Stimulated activated CD8-positive, alpha-beta memory T cell treated with anti-CD3 and anti-CD28 coated beads, Interleukin-7, amount 100 ng/mL, for 48 hours (primary cell): ENCODE measurements around the gene TNFRSF8.

ENCODE experiments used
- DNase-seq, 2 donors: peaks; one replicate each; pipeline ENCODE4 v3.0.0-alpha.2; 2020; ENCODE audit warnings: low read depth in 1 of 2; ENCODE audit errors: extremely low read depth in 1 of 2

Gene TNFRSF8

DNA sequence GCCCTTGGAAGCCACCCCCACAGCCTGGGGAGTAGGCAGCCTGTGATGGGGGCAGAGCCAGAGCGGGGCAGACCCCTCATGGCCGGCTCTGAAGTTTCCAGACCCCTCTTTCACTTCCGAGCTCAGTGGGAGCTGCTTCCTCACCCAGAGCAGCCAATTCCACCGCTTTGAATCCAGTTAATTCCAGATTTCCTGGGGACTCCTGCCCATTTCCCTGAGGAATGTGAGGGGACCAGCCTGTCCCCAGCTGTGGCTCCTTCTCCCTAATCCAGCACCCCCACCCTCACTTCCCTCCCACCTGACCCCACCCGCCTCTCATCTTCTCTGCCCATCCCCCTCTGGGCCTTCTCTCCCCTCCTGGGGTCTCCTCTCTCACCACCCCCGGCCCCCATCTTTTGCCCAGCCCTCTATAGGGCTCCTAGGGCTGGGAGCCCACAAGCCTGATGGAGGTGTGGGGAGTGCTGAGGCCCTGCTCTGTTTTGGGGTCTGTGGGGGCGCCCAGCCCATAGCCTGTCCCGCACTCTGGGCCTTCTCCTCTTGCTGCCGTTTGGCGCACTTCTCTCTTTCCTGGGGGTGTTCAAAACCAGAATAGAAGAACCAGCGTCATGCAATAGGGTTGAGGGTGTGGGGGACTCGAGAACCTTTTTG lies 77.5 kb downstream of the TNFRSF8 start:
- no peak for DNase-seq

DNA sequence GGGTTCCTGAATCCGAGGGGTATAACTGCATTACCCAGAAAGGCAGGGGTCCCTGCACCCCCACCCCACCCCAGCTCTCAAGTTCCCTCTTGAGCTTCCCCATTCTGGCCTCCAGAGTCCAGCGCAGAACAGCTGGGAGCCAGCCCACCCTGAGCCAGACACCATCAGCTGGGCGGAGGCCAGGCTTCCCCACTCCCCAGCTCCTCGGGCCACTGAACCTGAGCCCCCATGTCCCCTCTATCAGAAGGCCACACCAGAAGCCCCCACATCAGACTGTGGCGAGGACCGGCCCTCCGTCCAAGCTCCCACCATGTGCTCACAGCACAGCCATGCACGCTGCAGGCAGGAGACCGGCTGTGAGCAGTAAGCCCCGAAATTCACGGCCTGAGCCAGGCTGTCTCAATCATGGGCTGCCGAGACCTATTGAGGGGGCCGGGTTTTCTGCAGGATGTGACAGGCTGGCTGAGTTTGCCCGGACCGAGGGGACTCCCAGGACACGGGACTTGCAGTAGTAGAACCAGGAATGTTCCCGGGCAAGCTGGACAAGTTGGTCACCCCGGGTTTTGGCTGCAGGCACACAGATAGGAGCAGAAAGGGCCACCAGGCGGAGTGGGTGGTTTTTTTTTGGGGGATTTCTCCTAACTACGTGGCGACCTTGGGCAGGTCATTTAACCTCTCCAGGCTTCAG lies 78.2 kb downstream of the TNFRSF8 start:
- DNase-seq: no peak

DNA sequence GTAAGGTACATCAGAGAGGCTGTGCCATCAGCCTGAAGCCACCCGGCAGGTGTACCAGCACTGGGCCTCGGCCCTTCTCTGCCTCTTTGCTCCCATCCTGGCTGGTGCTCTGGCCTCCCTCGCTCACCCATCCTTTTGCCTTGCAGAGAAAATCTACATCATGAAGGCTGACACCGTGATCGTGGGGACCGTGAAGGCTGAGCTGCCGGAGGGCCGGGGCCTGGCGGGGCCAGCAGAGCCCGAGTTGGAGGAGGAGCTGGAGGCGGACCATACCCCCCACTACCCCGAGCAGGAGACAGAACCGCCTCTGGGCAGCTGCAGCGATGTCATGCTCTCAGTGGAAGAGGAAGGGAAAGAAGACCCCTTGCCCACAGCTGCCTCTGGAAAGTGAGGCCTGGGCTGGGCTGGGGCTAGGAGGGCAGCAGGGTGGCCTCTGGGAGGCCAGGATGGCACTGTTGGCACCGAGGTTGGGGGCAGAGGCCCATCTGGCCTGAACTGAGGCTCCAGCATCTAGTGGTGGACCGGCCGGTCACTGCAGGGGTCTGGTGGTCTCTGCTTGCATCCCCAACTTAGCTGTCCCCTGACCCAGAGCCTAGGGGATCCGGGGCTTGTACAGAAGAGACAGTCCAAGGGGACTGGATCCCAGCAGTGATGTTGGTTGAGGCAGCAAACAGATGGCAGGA lies 79.2 kb downstream of the TNFRSF8 start:
- DNase-seq: no peak

DNA sequence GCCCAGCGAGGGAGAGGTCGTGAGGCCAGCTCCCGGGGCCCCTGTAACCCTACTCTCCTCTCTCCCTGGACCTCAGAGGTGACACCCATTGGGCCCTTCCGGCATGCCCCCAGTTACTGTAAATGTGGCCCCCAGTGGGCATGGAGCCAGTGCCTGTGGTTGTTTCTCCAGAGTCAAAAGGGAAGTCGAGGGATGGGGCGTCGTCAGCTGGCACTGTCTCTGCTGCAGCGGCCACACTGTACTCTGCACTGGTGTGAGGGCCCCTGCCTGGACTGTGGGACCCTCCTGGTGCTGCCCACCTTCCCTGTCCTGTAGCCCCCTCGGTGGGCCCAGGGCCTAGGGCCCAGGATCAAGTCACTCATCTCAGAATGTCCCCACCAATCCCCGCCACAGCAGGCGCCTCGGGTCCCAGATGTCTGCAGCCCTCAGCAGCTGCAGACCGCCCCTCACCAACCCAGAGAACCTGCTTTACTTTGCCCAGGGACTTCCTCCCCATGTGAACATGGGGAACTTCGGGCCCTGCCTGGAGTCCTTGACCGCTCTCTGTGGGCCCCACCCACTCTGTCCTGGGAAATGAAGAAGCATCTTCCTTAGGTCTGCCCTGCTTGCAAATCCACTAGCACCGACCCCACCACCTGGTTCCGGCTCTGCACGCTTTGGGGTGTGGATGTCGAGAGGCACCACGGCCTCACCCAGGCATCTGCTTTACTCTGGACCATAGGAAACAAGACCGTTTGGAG lies 80.0 kb downstream of the TNFRSF8 start:
- DNase-seq: no peak

DNA sequence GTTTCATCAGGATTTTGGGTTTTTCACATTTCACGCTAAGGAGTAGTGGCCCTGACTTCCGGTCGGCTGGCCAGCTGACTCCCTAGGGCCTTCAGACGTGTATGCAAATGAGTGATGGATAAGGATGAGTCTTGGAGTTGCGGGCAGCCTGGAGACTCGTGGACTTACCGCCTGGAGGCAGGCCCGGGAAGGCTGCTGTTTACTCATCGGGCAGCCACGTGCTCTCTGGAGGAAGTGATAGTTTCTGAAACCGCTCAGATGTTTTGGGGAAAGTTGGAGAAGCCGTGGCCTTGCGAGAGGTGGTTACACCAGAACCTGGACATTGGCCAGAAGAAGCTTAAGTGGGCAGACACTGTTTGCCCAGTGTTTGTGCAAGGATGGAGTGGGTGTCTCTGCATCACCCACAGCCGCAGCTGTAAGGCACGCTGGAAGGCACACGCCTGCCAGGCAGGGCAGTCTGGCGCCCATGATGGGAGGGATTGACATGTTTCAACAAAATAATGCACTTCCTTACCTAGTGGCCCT lies 80.6 kb downstream of the TNFRSF8 start:
- DNase-seq: no peak

DNA sequence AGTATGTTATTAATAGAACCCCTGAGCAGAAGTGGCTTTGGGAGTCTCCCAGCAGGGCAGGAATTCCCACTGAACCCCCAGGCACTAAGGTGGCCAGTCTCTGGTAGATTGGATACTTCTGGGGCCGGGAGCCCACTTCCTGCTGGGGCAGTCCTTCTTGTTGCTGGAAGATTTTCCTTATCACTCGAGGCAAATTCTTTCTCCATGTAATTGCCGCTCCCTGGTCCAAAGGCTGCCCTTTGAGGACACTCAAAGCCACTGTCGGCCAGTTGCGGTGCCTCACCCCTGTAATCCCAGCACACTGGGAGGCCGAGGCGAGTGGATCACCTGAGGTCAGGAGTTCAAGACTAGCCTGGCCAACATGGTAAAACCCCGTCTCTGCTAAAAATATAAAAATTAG lies 81.1 kb downstream of the TNFRSF8 start:
- DNase-seq: no peak

DNA sequence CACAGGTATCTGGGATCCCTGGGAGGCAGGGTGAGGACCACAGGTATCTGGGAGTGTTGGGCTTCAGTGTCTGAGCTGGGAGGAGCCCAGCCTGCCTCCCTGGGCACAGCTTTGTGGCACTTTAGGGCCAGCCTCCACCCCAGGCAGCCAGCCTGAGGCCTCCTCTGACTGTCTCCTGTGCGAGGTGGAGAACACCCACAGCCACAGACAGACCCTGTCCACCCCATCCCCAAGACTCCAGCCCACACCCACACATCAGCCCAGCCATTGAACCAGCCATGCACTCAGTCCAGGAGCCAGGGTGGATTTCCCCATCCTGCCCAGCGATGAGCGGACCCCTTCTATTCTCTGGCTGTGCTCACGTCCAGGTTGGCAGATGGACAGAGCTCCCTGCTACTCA lies 81.9 kb downstream of the TNFRSF8 start:
- no peak for DNase-seq

DNA sequence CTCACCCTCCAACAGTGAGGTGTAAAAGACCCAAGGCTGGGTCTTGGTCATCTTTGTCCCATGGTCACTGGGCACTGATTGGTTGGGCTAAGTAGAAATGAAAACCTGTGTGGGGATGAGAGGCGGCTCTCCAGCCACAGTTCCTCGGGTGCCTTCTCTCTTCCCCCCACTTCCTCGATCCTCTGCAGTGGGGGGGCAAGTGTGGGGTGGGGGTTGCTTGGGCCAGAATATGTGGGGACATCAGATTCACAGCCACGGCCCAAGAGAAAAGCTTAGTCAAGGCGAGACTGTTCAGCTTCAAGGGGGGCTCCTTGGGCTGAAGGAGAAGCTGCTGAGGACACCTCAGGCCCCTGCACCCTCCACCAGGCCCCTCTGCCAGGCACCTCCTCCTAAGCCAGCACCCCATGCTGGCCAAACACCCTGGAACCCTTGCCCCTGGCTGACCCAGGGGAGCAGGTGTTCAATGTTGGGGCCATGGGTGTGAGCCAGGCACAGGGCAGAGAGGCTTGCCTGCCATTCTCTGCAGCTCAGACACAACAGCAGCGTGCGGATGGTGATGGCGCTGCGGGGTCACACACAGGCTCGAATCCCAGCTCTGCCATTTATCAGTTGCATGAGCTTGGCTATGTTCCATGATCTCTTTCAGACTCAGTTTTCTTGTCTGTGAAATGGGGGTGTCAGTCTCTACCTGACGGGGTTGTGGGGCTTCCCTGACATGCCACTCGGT lies 82.7 kb downstream of the TNFRSF8 start:
- no peak for DNase-seq

DNA sequence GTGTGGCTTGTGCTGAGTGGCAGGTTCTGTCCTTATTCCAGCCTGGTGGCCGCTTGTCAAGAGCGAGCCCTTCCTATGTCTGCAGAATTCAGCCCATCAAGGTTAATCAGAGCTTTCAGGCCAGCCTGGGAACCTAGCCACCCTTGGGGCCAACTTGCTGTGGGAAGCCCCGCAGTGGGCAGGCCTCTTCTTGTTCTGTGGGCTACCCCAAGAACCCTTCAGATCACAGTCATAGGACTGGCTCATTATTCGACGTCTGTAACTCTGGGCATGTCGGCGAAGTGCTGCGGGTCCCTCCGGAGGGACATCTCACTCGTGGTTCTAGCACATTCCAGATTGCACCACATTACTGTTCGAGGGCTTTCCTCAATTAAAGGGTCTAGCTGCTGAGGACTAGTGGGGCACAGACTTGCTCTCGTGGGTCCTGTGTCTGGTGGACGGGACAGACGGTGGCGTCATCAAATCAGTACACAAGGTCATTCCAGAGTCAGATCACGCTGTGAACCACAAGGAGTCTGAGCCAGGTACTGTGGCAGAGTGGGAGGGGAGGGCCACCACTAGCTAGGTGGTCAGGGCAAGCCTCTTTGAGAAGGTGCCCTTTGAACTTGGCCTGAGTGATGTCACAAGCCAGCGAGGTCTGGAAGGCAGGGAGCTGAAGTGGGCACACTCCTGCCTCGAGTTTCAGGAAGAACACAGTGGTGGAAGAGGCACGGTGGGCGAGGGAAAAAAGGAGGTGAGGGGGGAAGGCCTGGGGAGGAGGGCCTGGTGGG lies 83.4 kb downstream of the TNFRSF8 start:
- DNase-seq: no peak

DNA sequence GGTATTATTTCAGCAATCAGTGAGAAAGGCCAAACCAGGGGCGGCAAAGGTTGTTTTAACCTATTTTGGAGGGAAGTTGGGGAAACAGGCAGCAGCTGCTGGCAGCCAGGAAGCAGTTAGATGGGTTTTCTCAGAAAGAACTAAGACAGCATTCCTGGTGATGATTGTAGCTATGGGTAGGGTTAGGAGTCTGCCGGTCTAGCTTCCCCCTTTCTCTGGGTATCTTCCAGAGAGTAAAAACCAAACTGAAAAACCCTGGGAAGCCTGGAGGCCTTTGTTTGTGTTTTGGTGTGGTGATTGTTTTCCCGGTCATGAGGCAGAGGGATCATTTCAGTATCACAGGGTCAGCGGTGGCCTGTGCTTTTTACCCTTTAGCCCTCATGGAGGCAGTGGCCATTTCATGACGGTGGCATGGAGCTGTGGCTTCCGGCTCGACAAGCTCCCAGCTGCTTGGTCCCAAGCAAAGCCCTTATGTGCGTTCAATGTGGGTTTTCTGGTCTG lies 84.1 kb downstream of the TNFRSF8 start:
- no peak for DNase-seq

DNA sequence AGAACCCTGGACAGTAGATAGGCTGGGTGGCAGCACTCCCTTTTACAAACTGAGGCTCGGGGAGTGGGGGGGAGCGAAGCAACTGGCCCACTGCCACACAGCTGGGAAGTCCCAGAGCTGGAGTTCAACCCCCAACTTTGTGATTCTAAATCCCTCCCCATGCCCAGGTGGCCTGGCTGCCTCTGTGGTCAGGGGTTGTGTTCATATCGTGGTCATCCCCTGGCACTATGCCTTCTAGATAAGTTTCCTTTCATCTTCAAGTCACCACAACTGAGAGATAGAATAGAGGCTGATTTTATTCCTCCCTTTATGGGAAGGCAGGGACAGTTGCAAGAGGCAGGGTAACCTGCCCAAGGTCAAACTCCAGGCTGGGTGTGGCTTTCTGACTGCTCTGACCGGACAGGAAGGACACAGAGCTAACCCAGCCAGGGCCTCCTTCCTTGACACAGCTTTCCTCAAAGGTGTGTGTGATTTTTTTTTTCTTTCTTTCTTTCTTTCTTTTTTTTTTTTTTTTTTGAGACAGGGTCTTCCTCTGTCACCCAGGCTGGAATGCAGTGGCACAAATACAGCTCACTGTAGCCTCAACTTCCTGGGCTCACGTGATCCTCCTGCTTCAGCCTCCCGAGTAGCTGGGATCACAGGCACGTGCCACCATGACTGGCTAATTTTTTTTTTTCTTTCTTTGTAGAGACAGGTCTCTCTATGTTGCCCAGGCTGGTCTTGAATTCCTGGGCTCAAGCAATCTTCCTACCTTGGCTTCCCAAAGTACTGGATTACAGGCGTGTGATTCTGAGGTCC lies 85.3 kb downstream of the TNFRSF8 start:
- DNase-seq: no peak

DNA sequence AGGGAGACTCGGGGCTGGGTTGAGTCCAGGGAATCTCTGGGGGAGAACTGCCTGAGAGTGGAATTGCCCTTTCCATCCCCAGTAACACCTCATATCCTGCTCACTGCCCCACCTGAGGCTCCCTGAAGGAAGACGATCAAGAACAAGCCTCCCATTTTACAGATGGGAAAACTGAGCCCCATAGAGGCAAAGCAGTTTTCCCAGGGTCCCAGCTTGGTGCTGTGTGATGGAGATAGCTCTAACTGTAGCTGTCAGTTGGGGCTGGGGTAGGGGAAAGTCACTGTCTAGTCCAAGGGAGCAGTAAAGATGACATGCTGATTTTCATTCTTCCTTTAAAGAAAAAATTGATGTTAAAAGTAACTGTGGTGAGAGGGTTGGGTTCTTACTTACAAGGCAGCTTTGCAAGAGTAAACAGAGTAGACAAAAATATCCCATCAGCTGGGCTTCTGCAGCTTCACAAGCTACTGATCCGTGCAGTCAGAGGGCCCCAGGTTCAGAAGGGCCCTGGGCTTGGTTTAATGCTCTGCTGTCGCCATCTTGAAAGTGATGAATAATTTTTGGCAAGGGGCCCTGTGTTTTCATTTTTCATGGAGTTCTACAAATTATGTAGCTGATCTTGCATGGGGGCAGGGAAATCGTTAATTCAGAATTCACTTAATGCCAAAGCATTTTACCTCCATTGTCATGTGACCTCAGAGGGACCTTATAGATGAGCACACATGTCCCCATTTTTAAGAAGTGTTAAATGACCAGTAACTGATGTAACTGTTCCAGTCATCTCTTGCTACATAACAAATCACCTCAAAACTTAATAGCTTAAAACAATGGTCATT lies 86.1 kb downstream of the TNFRSF8 start:
- no peak for DNase-seq

DNA sequence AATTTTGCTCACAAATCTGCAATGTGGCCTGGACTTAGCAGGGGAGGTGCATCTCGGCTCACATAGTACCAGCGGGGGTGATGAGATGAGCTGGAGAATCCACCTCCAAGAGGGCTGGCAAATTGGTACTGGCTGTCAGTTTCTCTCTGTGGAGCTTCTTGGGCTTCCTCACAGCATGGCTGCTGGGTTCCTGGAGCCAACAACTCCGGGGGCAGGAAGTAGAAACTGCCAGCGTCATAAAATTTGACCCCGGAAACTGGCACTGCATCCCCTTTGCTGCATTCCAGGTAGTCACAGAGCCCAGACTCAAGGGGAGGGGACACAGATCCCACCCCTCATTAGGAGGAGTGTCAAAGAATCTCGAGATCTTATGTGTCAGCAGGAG lies 86.7 kb downstream of the TNFRSF8 start:
- DNase-seq: no peak

DNA sequence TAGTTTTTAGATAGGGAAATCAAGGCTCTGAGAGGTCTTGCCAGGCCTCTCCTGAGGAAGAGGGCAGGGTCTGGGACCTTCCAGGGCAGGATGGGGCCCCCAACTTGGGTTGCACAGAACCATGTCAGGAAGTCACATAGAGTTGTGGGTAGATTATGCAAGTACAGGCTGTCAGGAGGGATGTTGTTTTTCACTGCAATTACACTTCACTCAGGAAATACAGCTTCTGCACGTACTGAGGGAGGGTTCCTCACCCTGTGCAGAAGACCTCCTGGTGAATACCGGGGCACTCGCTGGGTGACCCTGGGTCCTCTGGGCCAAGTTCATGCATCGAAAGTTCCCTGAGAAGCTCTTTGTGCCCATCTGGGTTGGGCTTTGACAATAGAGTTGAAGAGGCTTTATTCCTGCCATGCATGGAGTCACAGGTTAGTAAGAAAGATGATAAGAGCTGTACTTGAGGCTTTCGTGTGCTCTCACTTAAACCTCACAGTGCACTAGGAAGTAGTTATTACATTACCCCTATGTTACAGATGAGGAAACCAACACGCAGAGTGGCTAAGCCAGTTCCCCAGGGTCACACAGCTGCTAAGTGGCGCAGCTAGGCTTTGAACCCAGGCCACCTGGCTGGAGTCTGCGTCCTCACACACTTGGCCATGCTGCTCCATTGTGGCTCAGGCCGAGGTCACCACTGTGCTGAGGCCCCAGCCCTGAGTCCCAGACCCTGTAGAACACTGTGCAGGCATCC lies 87.5 kb downstream of the TNFRSF8 start:
- DNase-seq: no peak

DNA sequence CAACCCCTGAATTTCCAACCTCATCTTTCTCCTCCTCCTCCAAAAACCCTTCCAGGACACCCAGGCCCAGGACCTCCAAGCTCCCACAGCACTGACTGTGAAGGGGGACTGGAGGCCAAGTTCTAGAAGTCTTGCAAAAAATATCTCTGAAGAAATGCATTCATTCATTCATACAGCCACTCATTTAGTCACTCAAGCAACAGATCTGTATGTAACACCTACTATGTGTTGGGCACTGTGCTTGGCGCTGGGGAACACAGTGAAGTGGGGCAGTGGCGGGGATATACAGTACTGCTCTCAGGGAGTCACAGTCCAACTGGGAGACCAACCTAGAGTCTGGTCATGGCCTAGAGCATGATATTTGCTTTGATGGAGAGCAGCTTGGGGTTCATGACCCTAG lies 88.4 kb downstream of the TNFRSF8 start:
- DNase-seq: no peak

DNA sequence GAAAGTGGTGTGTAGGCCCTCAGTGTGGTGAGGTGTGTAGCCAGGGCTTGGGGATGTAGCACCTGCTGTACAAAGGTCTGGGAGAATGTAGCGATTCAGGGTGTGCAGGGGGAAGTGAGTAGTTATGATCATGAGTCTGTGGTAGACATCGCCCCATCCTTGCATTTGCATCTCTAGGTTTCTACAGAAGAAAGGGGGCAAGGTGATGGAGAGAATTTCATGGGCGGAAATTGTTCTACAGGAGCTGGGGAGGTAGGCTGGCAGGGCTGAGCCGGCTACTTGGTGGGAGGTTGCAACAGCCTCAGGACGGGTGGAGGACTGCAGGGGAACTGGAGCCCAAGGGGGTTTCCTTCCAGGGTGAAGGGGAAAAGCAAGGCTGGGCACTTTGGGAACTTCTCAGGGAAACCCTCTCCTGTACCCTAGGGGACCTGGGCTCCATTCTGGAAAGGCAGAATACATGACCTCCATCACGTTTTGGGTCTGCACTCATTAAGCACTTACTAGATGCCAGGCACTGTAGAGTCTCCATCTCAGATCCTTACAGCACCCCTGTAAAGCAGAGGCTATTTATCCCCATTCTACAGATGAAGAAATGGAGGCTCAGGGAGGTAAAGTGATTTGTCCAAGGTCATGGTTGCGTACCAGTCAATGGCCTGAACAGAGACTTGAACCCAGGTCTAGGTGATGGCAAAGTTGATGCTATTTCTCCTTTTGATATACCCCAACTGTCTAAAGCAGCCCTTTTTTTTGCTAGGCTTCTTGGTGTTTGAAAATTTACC lies 89.2 kb downstream of the TNFRSF8 start:
- DNase-seq: no peak
